GM19455 (cell line): ENCODE results near the gene GTPBP4.

Experiments
- ATAC-seq: cut with Tn5 transposase; IDR thresholded peaks from one replicate; pipeline ENCODE4 v1.9.1; 2021; ENCODE audit not compliant: unreplicated experiment

GTPBP4 gene

DNA sequence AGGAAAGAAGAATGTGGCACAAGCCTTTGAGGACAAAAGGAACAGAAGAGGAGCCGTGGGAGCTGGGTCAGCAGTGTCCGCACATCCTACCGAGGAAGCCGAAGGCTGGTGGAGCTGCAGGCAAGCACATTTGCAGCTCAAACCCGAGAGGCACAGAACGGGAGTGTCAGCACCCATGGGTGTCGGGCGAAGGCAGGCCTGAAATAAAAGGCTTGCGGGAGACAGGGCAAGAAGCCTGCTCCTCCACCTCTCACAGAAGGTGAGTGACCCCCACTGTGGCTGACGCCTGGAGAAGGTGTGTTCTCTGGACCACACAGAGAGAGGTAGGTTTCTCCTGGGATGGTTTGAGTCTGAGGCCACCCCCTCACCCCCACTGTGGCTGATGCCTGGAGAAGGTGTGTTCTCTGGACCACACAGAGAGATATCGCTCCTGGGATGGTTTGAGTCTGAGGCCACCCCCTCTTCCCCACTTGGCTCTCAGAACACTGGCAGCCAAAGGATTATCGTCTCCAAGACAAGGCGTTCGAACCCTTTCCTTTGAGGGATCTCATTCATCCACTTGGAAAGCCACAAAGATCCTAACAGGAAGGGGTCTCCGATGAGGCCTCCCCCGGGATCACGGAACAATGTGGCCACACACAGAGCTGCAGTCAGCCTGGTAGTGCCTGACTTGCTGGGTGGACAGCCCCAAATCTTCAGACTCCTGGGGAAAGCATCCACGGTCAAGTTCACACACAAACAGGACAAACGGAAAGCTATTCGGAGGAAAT is 21.6 kb upstream of the GTPBP4 start:
- no peak for ATAC-seq

DNA sequence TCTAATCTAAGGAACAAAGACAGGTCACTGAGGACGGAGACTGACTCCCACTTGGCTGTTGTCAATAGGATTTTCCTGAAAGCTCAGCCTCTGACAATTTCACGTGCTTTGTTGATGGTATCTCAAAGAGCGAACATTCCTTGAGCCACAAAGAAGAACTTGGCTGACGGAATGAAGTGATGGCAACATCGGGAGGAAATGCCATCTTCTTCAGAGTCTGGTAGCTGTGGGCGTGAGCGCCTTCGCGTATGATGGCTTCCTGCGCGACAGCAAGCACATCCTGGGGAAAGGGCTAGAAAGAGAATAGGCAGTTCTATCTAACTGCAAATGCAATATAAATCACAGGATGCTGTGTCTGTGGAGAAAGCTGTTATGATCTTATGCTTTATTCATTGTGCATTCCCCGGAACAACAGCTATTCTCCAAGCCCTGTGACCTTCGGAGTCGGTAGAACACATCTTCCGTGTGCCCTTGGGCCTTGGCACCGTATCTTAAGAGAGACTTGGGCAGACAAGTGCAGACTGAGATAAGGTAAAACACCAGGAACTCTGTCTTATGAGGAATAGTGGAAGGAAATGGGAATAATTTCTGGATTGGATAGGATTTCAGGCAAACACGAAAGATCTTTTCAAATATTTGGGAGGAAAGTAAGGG is 19.6 kb upstream of the GTPBP4 start:
- no peak for ATAC-seq

DNA sequence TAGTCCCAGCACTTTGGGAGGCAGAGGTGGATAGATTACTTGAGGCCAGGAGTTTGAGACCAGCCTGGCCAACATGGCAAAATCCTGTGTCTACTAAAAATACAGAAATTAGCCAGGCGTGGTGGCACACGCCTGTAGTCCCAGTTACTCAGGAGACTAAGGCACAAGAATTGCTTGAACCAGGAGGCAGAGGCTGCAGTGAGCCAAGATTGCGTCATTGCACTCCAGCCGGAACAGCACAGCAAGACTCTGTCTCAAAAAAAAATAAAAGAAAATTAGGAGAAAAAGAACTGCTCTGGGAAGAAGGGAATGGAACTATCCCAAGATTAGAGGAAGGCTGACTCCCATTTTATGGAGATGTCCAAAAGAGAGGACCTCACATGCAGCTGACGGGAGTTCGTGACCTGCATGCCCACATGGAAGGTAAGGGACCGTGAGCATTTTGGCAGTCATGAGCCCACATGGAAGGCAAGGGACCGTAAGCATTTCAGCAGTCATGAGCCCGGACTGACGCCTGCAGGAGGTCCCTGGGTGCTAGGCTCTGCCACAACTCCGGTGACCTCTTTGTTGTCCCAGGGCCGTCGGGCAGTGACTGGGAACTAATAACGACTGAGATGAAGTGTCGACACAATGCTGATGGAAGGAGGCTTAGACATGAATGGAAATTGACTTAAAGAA is 18.6 kb upstream of the GTPBP4 start:
- no peak for ATAC-seq

DNA sequence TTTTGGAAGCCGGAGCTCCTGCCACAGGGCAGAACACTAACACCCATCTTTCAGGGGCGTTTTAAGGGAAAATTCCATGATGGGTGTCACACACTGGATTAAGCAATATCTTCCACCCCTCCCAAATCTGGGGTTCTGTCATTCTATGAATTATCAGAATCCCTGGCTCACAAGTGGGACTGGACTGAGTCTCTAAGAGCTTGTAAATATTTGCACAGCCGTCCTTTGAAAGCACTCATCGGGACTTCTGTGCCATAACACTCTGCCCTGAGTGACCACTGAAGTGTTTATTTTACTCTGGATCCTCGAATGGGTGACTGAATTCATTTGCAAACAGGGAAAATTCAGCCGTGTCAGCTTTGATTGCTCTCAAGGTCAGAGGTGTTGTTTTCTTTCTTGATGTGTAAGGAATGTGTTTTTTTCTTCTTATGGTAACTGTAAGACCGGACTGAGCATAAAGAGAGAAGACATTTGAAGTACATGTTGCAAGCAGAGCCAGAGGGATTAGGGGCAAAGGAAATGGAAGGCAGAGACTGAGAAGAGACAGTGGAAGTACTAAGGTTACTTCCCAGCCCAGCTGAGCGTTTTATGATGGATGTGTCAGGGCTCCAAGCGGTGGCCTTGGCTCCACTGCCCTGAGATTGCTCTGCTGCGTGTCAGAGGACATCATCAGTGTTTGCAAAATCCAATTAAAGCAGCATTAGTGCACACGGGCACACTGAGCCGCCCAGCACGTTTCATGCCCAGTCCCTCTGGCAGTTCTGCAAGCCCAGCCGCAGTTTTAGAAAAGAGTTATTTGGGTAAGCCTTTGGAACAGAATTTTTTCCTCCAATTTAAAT is 17.7 kb upstream of the GTPBP4 start:
- no peak for ATAC-seq

DNA sequence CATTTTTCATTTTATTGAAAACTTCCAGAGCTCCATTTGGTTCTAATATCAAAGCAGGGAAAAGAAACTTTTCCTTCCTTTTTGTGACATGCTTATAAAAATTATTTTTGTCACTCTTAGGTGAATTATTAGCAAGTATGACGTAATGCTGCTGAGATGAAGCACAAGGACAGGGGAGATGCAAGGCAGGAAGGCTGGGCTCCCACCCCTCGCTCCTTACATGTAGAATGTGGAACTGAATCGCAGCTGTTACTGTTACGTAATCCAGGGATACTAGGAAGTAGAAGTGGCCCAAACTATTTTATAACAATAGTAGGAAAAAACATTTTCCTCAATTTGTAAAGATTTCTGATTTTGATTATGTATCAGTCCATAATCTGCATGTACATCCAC is 17.1 kb upstream of the GTPBP4 start:
- ATAC-seq: no peak

DNA sequence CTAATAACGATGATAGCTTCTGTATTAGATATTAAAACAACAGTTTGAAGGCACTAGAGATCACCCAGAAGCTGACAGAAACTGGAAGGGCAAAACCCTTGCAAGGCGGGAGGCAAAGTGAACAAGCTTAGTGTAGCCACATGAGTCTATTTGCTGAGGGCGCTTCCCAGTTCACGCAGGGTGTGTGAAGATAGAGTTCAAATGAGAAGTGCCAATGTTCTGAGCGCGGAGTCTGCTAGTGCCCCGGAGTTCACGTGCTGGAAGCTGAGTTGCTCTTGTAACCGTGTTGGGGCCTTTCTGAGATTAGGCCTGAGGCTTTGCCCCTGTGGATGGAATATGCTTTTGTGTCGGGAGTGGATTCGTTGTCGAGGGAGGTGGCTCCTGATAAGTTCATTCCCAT is 16.6 kb upstream of the GTPBP4 start:
- no peak for ATAC-seq

DNA sequence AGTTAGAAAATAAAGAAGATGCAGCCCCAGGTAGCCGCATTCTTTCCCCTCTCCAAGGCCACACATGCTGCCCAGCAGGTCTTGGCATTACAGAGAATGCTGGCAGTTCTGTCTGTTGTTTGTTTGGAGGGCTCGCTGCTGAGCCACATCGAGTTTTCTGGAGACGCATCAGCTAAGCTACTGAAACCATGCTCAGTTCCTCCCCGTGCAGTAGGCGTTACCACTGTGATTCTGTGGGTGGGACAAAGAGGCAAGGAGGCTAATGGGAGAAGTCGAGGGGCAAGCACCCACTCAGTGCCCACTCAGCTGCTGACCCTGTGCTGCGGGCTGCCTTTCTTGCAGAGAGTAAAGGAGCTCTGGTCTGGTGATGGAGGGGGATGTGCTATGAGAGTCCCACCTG is 15.5 kb upstream of the GTPBP4 start:
- no peak for ATAC-seq

GRCh38 chr10:974038-974784 is 14.0 kb upstream of the GTPBP4 start:
- ATAC-seq: no peak

- no peak for ATAC-seq
Measured at GRCh38 chr10:974785-975074, 13.5 kb upstream of the GTPBP4 start.

GRCh38 chr10:976316-976715 is 11.9 kb upstream of the GTPBP4 start:
- no peak for ATAC-seq

- no peak for ATAC-seq
Measured at GRCh38 chr10:978826-979421, 9.3 kb upstream of the GTPBP4 start.

GRCh38 chr10:980468-981093 is 7.7 kb upstream of the GTPBP4 start:
- ATAC-seq: no peak

GRCh38 chr10:983401-983800 is 4.8 kb upstream of the GTPBP4 start:
- ATAC-seq: no peak

- ATAC-seq: no peak
Measured at GRCh38 chr10:983971-984655, 4.1 kb upstream of the GTPBP4 start.

DNA sequence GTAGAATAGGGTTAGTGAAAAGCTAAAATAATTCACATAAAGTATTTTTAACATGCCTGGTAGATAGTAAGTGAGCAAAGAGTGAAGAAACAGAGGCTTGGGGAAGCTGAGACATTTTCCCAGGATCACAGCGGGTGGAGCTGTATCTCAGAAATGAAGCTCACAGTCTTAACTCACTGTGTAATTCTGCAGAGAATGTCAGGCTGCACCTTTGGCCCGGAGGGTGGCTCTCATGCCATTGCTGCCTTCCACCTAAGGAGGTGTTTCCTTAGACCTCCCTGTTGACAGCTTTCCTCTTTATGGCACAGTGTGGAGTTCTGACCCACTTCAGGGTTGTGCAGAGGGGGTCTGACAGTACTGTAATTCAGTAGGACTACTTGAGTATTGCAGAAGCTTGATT is 2.9 kb upstream of the GTPBP4 start:
- ATAC-seq: no peak

GRCh38 chr10:986137-986825 is 2.0 kb upstream of the GTPBP4 start:
- ATAC-seq: no peak

- no peak for ATAC-seq
Measured at GRCh38 chr10:986881-987619, 1.2 kb upstream of the GTPBP4 start.

- ATAC-seq: no peak
Measured at GRCh38 chr10:987620-987869, 689 bp upstream of the GTPBP4 start.
